VCaP (cell line): Measurements from ENCODE around the gene NELFA.

ENCODE experiments used
- H3K27ac ChIP-seq: fragments of 450-650 bp; 2 replicates; pipeline ENCODE4 v1.5.1; 2017
- CTCF ChIP-seq: fragments of 450-650 bp; conservative IDR thresholded peaks from 2 replicates; pipeline ENCODE4 v1.5.1; 2017; ENCODE audit warnings: mild to moderate bottlenecking, moderate library complexity

NELFA gene

GRCh38 chr4:1981251-1982058 is 27.3 kb downstream of the NELFA start:
- no peak for TF ChIP-seq CTCF
- no peak overlapping the region for H3K27ac ChIP-seq

GRCh38 chr4:1980561-1981041 is 28.2 kb downstream of the NELFA start:
- H3K27ac ChIP-seq: no peak overlapping the region

GRCh38 chr4:1979477-1980196 is 29.1 kb downstream of the NELFA start:
- TF ChIP-seq CTCF: no peak
- no peak overlapping the region for H3K27ac ChIP-seq

More at GRCh38 chr4:1980561-1981041, 28.2 kb downstream of the NELFA start:
- TF ChIP-seq CTCF: no peak

GRCh38 chr4:1978741-1979476 is 29.9 kb downstream of the NELFA start:
- no peak overlapping the region for H3K27ac ChIP-seq
- no peak for TF ChIP-seq CTCF

- TF ChIP-seq CTCF: no peak
- no peak overlapping the region for H3K27ac ChIP-seq
Measured at GRCh38 chr4:1978226-1978625, 30.5 kb downstream of the NELFA start.

GRCh38 chr4:1976416-1977352 is 32.1 kb downstream of the NELFA start:
- TF ChIP-seq CTCF: no peak
- H3K27ac ChIP-seq: no peak overlapping the region
